Measurements from ENCODE around the gene DOCK4. TPM values are rescaled to one million over a fixed set of nuclear protein-coding genes. Genes with fewer than 3 reads are reported as not detected.

Gene DOCK4
- total RNA-seq, 1 donor, result 31.8 TPM

- Histone ChIP-seq H3K4me3 (ENCODE audit: insufficient read depth, low read length) (no peak overlapping the region), H3K4me2 (ENCODE audit: insufficient read depth, low read length) (peak overlapping the region; percentile 83), H3K36me3 (ENCODE audit: insufficient read depth, low read length) (no peaks in the 10 kb centered on the region), H3K27me3 (ENCODE audit: insufficient read depth, low read length) (no peaks in the 10 kb centered on the region), H3K79me2 (ENCODE audit: insufficient read depth, low read length) (peaks cover 58% of the 10 kb centered on the region), H2AFZ (ENCODE audit: low read length) (no peak overlapping the region), H3K9me3 (ENCODE audit: low read depth, low read length) (no peaks in the 10 kb centered on the region), H3K27ac (ENCODE audit: low read depth, low read length) (peak overlapping the region; percentile 92), H3K4me1 (ENCODE audit: insufficient read depth, low read length) (peaks cover 22% of the 10 kb centered on the region), H4K20me1 (ENCODE audit: insufficient read depth, low read length) (no peaks in the 10 kb centered on the region)
- no peak for TF ChIP-seq CTCF (IDR thresholded peaks at IDR 0.05; ENCODE audit: extremely low read depth, low read depth, low read length)
- DNase-seq (ENCODE audit: insufficient read length, low spot score, missing footprints), result no peak
Measured at GRCh38 chr7:112144284-112145059, 61.7 kb downstream of the DOCK4 start.

GRCh38 chr7:112143582-112143981 is 62.6 kb downstream of the DOCK4 start:
- Histone ChIP-seq H3K4me3 (ENCODE audit: insufficient read depth, low read length) (peak overlapping the region; percentile 54), H3K27me3 (ENCODE audit: insufficient read depth, low read length) (no peaks in the 10 kb centered on the region), H3K4me1 (ENCODE audit: insufficient read depth, low read length) (peaks cover 22% of the 10 kb centered on the region), H3K27ac (ENCODE audit: low read depth, low read length) (peak overlapping the region; percentile 92), H2AFZ (ENCODE audit: low read length) (peak overlapping the region; percentile 32), H3K79me2 (ENCODE audit: insufficient read depth, low read length) (peaks cover 59% of the 10 kb centered on the region), H3K9me3 (ENCODE audit: low read depth, low read length) (no peaks in the 10 kb centered on the region), H3K4me2 (ENCODE audit: insufficient read depth, low read length) (peak overlapping the region; percentile 83), H4K20me1 (ENCODE audit: insufficient read depth, low read length) (no peaks in the 10 kb centered on the region), H3K36me3 (ENCODE audit: insufficient read depth, low read length) (no peaks in the 10 kb centered on the region)
- peak; percentile 78 for DNase-seq (ENCODE audit: insufficient read length, low spot score, missing footprints)
- TF ChIP-seq CTCF (IDR thresholded peaks at IDR 0.05; ENCODE audit: extremely low read depth, low read depth, low read length), result no peak

GRCh38 chr7:112143136-112143535 is 63.1 kb downstream of the DOCK4 start:
- peak overlapping the region; percentile 83 for H3K4me2 ChIP-seq (ENCODE audit: insufficient read depth, low read length)
- H3K79me2 ChIP-seq (ENCODE audit: insufficient read depth, low read length), result peaks cover 63% of the 10 kb centered on the region
- no peaks in the 10 kb centered on the region for H3K36me3 ChIP-seq (ENCODE audit: insufficient read depth, low read length)
- no peaks in the 10 kb centered on the region for H4K20me1 ChIP-seq (ENCODE audit: insufficient read depth, low read length)
- no peaks in the 10 kb centered on the region for H3K9me3 ChIP-seq (ENCODE audit: low read depth, low read length)
- no peak for TF ChIP-seq CTCF (IDR thresholded peaks at IDR 0.05; ENCODE audit: extremely low read depth, low read depth, low read length)
- H3K4me3 ChIP-seq (ENCODE audit: insufficient read depth, low read length), result peak overlapping the region; percentile 54
- H3K4me1 ChIP-seq (ENCODE audit: insufficient read depth, low read length), result peaks cover 22% of the 10 kb centered on the region
- peak overlapping the region; percentile 92 for H3K27ac ChIP-seq (ENCODE audit: low read depth, low read length)
- peak overlapping the region; percentile 32 for H2AFZ ChIP-seq (ENCODE audit: low read length)
- H3K27me3 ChIP-seq (ENCODE audit: insufficient read depth, low read length), result no peaks in the 10 kb centered on the region
- no peak for DNase-seq (ENCODE audit: insufficient read length, low spot score, missing footprints)

- no peaks in the 10 kb centered on the region for H3K27me3 ChIP-seq (ENCODE audit: insufficient read depth, low read length)
- no peak overlapping the region for H3K27ac ChIP-seq (ENCODE audit: low read depth, low read length)
- TF ChIP-seq CTCF (IDR thresholded peaks at IDR 0.05; ENCODE audit: extremely low read depth, low read depth, low read length), result no peak
- no peaks in the 10 kb centered on the region for H3K36me3 ChIP-seq (ENCODE audit: insufficient read depth, low read length)
- no peak for DNase-seq (ENCODE audit: insufficient read length, low spot score, missing footprints)
- no peak overlapping the region for H3K4me2 ChIP-seq (ENCODE audit: insufficient read depth, low read length)
- H3K4me1 ChIP-seq (ENCODE audit: insufficient read depth, low read length), result peaks cover 22% of the 10 kb centered on the region
- H3K9me3 ChIP-seq (ENCODE audit: low read depth, low read length), result no peaks in the 10 kb centered on the region
- H2AFZ ChIP-seq (ENCODE audit: low read length), result no peak overlapping the region
- H4K20me1 ChIP-seq (ENCODE audit: insufficient read depth, low read length), result no peaks in the 10 kb centered on the region
- H3K79me2 ChIP-seq (ENCODE audit: insufficient read depth, low read length), result peaks cover 68% of the 10 kb centered on the region
- no peak overlapping the region for H3K4me3 ChIP-seq (ENCODE audit: insufficient read depth, low read length)
Measured at GRCh38 chr7:112140600-112140999, 65.6 kb downstream of the DOCK4 start.
